CD14-positive monocyte (primary cell): ENCODE data around the gene TAF13. TPM values are rescaled to one million over a fixed set of nuclear protein-coding genes. Genes with fewer than 3 reads are reported as not detected.

Experiments
- DNase-seq, 3 donors: peaks; one replicate each; pipeline ENCODE4 v3.0.0-alpha.2; 2011 to 2022
- H2AFZ ChIP-seq: 2 replicates; pipeline ENCODE4 v1.6.0; 2012; ENCODE audit warnings: mild to moderate bottlenecking, low read depth, low read length, inconsistent platforms; ENCODE audit not compliant: insufficient read depth, poor library complexity, severe bottlenecking
- H3K27ac ChIP-seq, 2 donors: 1 replicate in 1 of 2; 2 replicates in 1 of 2; pipeline ENCODE4 v1.5.1; 2012 to 2013; ENCODE audit warnings: low read length in 2 of 2, control low read depth in 1 of 2, inconsistent platforms in 1 of 2, low read depth in 1 of 2, mild to moderate bottlenecking in 1 of 2
- H3K27me3 ChIP-seq, 2 donors: one replicate each; pipeline versions ENCODE4 v1.6.0 to v1.6.1; 2011 to 2013; ENCODE audit warnings: low read length in 2 of 2; ENCODE audit not compliant: control insufficient read depth in 2 of 2, insufficient read depth in 2 of 2
- H3K36me3 ChIP-seq, 2 donors: replicated peaks in 1 of 2; 1 replicate in 1 of 2; 2 replicates in 1 of 2; pipeline versions ENCODE4 v1.5.1 to v1.6.1; 2012 to 2013; ENCODE audit warnings: low read length in 2 of 2, control low read depth in 1 of 2, inconsistent platforms in 1 of 2, mild to moderate bottlenecking in 1 of 2; ENCODE audit not compliant: insufficient read depth in 2 of 2, control insufficient read depth in 1 of 2
- H3K4me1 ChIP-seq, 2 donors: 1 replicate in 1 of 2; 2 replicates in 1 of 2; pipeline versions ENCODE4 v1.5.1 to v1.6.1; 2012 to 2013; ENCODE audit warnings: low read length in 2 of 2, control low read depth in 1 of 2, inconsistent platforms in 1 of 2, mild to moderate bottlenecking in 1 of 2, moderate library complexity in 1 of 2; ENCODE audit not compliant: insufficient read depth in 2 of 2, control insufficient read depth in 1 of 2
- H3K4me2 ChIP-seq: replicated peaks from 2 replicates; pipeline ENCODE3; 2012; ENCODE audit warnings: low read length, moderate library complexity, mild to moderate bottlenecking; ENCODE audit not compliant: poor library complexity, severe bottlenecking; ENCODE audit errors: extremely low read depth
- H3K4me3 ChIP-seq, 3 experiments: fragments of 200-600 bp in 1 of 3; sonication (generic) in 1 of 3; replicated peaks in 1 of 3; 1 replicate in 2 of 3; 2 replicates in 1 of 3; pipeline ENCODE4 v1.5.1; 2011 to 2013; ENCODE audit warnings: low read length in 3 of 3, mild to moderate bottlenecking in 3 of 3, control low read depth in 2 of 3, low read depth in 2 of 3, inconsistent platforms in 1 of 3, moderate library complexity in 1 of 3
- H3K79me2 ChIP-seq: 2 replicates; pipeline ENCODE4 v1.6.0; 2012; ENCODE audit warnings: mild to moderate bottlenecking, control low read depth, inconsistent platforms, low read length, moderate library complexity; ENCODE audit not compliant: insufficient read depth
- H3K9ac ChIP-seq: 2 replicates; pipeline ENCODE4 v1.6.0; 2017; ENCODE audit warnings: low read length, mild to moderate bottlenecking; ENCODE audit not compliant: insufficient read depth, poor library complexity, severe bottlenecking
- H3K9me3 ChIP-seq, 2 donors: replicated peaks in 1 of 2; 1 replicate in 1 of 2; 2 replicates in 1 of 2; pipeline versions ENCODE4 v1.5.1 to v1.6.1; 2012 to 2013; ENCODE audit warnings: low read length in 2 of 2, control low read depth in 1 of 2; ENCODE audit not compliant: control insufficient read depth in 1 of 2, insufficient read depth in 1 of 2
- H4K20me1 ChIP-seq: 2 replicates; pipeline ENCODE4 v1.6.0; 2012; ENCODE audit warnings: mild to moderate bottlenecking, low read length, control low read depth, moderate library complexity; ENCODE audit not compliant: insufficient read depth
- H3K27ac Mint-ChIP-seq, 7 donors: one replicate each; pipeline ENCODE4 v1.8.0; 2020; ENCODE audit warnings: mild to moderate bottlenecking in 7 of 7, mixed read lengths in 7 of 7, moderate library complexity in 6 of 7, inconsistent platforms in 2 of 7
- H3K27me3 Mint-ChIP-seq, 3 donors: one replicate each; pipeline ENCODE4 v1.8.0; 2021 to 2022; ENCODE audit warnings: low read depth in 3 of 3, mild to moderate bottlenecking in 3 of 3, mixed read lengths in 3 of 3, moderate library complexity in 3 of 3, inconsistent platforms in 1 of 3
- H3K36me3 Mint-ChIP-seq, 2 donors: one replicate each; pipeline ENCODE4 v1.8.0; 2020; ENCODE audit warnings: mixed read lengths in 2 of 2, inconsistent platforms in 1 of 2, mild to moderate bottlenecking in 1 of 2
- H3K4me1 Mint-ChIP-seq: one replicate; pipeline ENCODE4 v1.8.0; 2020; ENCODE audit warnings: mild to moderate bottlenecking, mixed read lengths
- H3K4me3 Mint-ChIP-seq, 2 donors: one replicate each; pipeline ENCODE4 v1.8.0; 2020; ENCODE audit warnings: mild to moderate bottlenecking in 2 of 2, mixed read lengths in 2 of 2, moderate library complexity in 1 of 2
- H3K9me3 Mint-ChIP-seq, 7 donors: one replicate each; pipeline ENCODE4 v1.8.0; 2020 to 2022; ENCODE audit warnings: mixed read lengths in 7 of 7, mild to moderate bottlenecking in 6 of 7, moderate library complexity in 6 of 7, inconsistent platforms in 2 of 7
- CTCF ChIP-seq: fragments of 200-600 bp; IDR thresholded peaks from one replicate; pipeline ENCODE4 v1.8.0; 2022; ENCODE audit warnings: antibody characterized with exemption, mild to moderate bottlenecking
- WGBS: methylation state at CpG from one replicate; pipeline ENCODE4 v1.1.5; 2013; ENCODE audit warnings: missing lambda C conversion rate; ENCODE audit not compliant: insufficient coverage; 5-methylcytosine and 5-hydroxymethylcytosine counted together
- intact Hi-C, 2 donors: fragments of 100-400 bp; cut with micrococcal nuclease; formaldehyde crosslinking; loops; one replicate each; pipeline versions ENCODE4 v1.15.0 to v1.15.1; 2023
- polyA plus RNA-seq, 3 donors: library from polyadenylated mRNA; depleted of rRNA in 1 of 3; unstranded in 2 of 3; stranded (reverse) in 1 of 3; fragments of 300-500 nt in 2 of 3; fragments of >200 nt in 1 of 3; fragmentation: Illumina TruSeq in 2 of 3; gene quantifications; 1 replicate in 2 of 3; 2 replicates in 1 of 3; pipeline ENCODE4 v1.2.3, GENCODE V29; 2012 to 2021

TAF13 gene
- polyA plus RNA-seq, 3 donors: 1.2 to 17.7 (median 5.2) TPM

GRCh38 chr1:109112056-109112651 lies 36.4 kb upstream of the TAF13 start:
- Histone ChIP-seq H4K20me1 (no peaks in the 10 kb centered on the region), H3K27ac (peak overlapping the region in 1 of 2 donors; percentile 24), H3K4me2 (peak overlapping the region; percentile 80), H3K79me2 (no peaks in the 10 kb centered on the region), H3K36me3 (no peaks in the 10 kb centered on the region), H3K9ac (no peak overlapping the region), H3K4me1 (peaks cover 33 to 35% of the 10 kb centered on the region in 2 donors), H3K27me3 (peaks cover 32 to 35% of the 10 kb centered on the region in 2 donors), H3K9me3 (peaks cover 0 to 10% of the 10 kb centered on the region in 2 donors), H3K4me3 (peak overlapping the region in 1 of 3 experiments; percentile 69), H2AFZ (peak overlapping the region; percentile 43)
- no peak for TF ChIP-seq CTCF
- Mint-ChIP-seq H3K4me1 (peaks cover 40% of the 10 kb centered on the region), H3K27me3 (peaks cover 34 to 50% (median 48%) of the 10 kb centered on the region in 3 donors), H3K27ac (peak overlapping the region in 6 of 7 donors; percentile 30 to 88 (median 68)), H3K4me3 (peak overlapping the region; percentile 77 to 92), H3K9me3 (peaks cover 0 to 15% (median 6%) of the 10 kb centered on the region in 7 donors), H3K36me3 (peaks cover 3 to 14% of the 10 kb centered on the region in 2 donors)
- WGBS: 44% methylated on average over 5 of the region's 10 CpGs
- DNase-seq: peak; percentile 19 to 52 (median 49)
- intact Hi-C loops: loop anchor here (2.0 to 10.0 kb wide), 3 partner anchors 70 to 147 kb away; partner anchors contain the start of genes CLCC1 (in 2 of the 2) and WDR47 (in 2 of the 2)

GRCh38 chr1:109111386-109112055 lies 35.7 kb upstream of the TAF13 start:
- Histone ChIP-seq H3K4me1 (peaks cover 33 to 35% of the 10 kb centered on the region in 2 donors), H3K9me3 (peaks cover 0 to 10% of the 10 kb centered on the region in 2 donors), H3K36me3 (no peaks in the 10 kb centered on the region), H3K4me2 (peak overlapping the region; percentile 80), H3K27ac (peak overlapping the region in 1 of 2 donors; percentile 24), H3K27me3 (peaks cover 31 to 35% of the 10 kb centered on the region in 2 donors), H3K79me2 (no peaks in the 10 kb centered on the region), H3K4me3 (peak overlapping the region in 1 of 3 experiments; percentile 69), H4K20me1 (no peaks in the 10 kb centered on the region), H3K9ac (no peak overlapping the region), H2AFZ (no peak overlapping the region)
- peaks cover 3 to 14% of the 10 kb centered on the region in 2 donors for H3K36me3 Mint-ChIP-seq
- H3K27ac Mint-ChIP-seq: peak overlapping the region in 6 of 7 donors; percentile 30 to 88 (median 70)
- intact Hi-C loops: loop anchor here (2.0 to 10.0 kb wide), 3 partner anchors 69 to 147 kb away; partner anchors contain the start of genes CLCC1 (in 2 of the 2) and WDR47 (in 2 of the 2)
- DNase-seq: peak; percentile 69 to 89 (median 86)
- no peak for TF ChIP-seq CTCF
- peaks cover 40% of the 10 kb centered on the region for H3K4me1 Mint-ChIP-seq
- H3K4me3 Mint-ChIP-seq: peak overlapping the region in 1 of 2 donors; percentile 39
- H3K9me3 Mint-ChIP-seq: peaks cover 0 to 15% (median 6%) of the 10 kb centered on the region in 7 donors
- 38% methylated on average over 2 of the region's 5 CpGs for WGBS
- H3K27me3 Mint-ChIP-seq: peaks cover 35 to 46% (median 42%) of the 10 kb centered on the region in 3 donors
